Kidney (tissue), 14 donors: ENCODE results near the gene FMO5. TPM values are rescaled to one million over a fixed set of nuclear protein-coding genes. Genes with fewer than 3 reads are reported as not detected.
"Not testable (repeated sequence)": the region's sequence is repeated elsewhere in the genome, so short reads cannot be mapped to it uniquely, and the experiment has no call there.

Source experiments
- DNase-seq, 5 donors: peaks; one replicate each; pipeline ENCODE4 v3.0.0-alpha.2; 2013 to 2020
- FAIRE-seq: peaks from 2 replicates; lab custom pipeline; 2012; peaks lifted over from hg19 to GRCh38; lab: Jason Lieb, UNC
- H3K27ac ChIP-seq, 2 donors: one replicate each; pipeline ENCODE4 v1.7.0; 2013; ENCODE audit warnings: low read depth in 2 of 2, low read length in 2 of 2, inconsistent platforms in 1 of 2
- H3K27me3 ChIP-seq: one replicate; pipeline ENCODE4 v1.7.1; 2013; ENCODE audit warnings: low read length, inconsistent platforms; ENCODE audit not compliant: control insufficient read depth, insufficient read depth
- H3K36me3 ChIP-seq, 3 donors: one replicate each; pipeline versions ENCODE4 v1.7.0 to v1.7.1; 2013; ENCODE audit warnings: low read length in 3 of 3, control low read depth in 1 of 3, inconsistent platforms in 1 of 3; ENCODE audit not compliant: insufficient read depth in 3 of 3, control insufficient read depth in 2 of 3
- H3K4me1 ChIP-seq, 3 donors: one replicate each; pipeline versions ENCODE4 v1.7.0 to v1.7.1; 2013; ENCODE audit warnings: low read length in 3 of 3, inconsistent platforms in 1 of 3, low read depth in 1 of 3; ENCODE audit not compliant: control insufficient read depth in 2 of 3, insufficient read depth in 2 of 3
- H3K4me3 ChIP-seq, 3 donors: one replicate each; pipeline versions ENCODE4 v1.7.0 to v1.8.1; 2013; ENCODE audit warnings: low read length in 3 of 3, control low read depth in 1 of 3, inconsistent platforms in 1 of 3
- H3K9ac ChIP-seq, 3 donors: one replicate each; pipeline versions ENCODE4 v1.7.0 to v1.7.1; 2013; ENCODE audit warnings: low read length in 3 of 3, control low read depth in 1 of 3, inconsistent platforms in 1 of 3
- H3K9me3 ChIP-seq, 3 donors: one replicate each; pipeline versions ENCODE4 v1.7.0 to v1.7.1; 2013; ENCODE audit warnings: low read length in 3 of 3, control low read depth in 1 of 3, inconsistent platforms in 1 of 3; ENCODE audit not compliant: control insufficient read depth in 2 of 3, insufficient read depth in 1 of 3
- CTCF ChIP-seq: IDR thresholded peaks from 3 replicates; pipeline ENCODE4 v1.5.1; 2012; ENCODE audit warnings: mild to moderate bottlenecking, moderate library complexity, borderline replicate concordance; ENCODE audit not compliant: insufficient read depth; ENCODE audit errors: extremely low read depth
- intact Hi-C: fragments of 100-400 bp; cut with DNase I; formaldehyde crosslinking; loops from one replicate; pipeline ENCODE4 v1.11.1; 2022
- polyA plus RNA-seq: library from polyadenylated mRNA; stranded (reverse); fragments of 350-450 nt; fragmentation: Illumina TruSeq; extraction: RNeasy Lipid Tissue Mini Kit (QIAGEN cat#74804); gene quantifications from one replicate; pipeline ENCODE4 v1.2.3, GENCODE V29; 2014; ENCODE audit warnings: low read depth, low replicate concordance; ENCODE audit not compliant: insufficient read depth
- total RNA-seq: library from RNA; stranded (reverse); fragmentation: NEBNext Ultra II Directional; extraction: Animal tissue kit (Norgen Biotek cat#: 25700); gene quantifications from one replicate; pipeline ENCODE4 v1.2.1, GENCODE V29; 2021
- donor health status: control.
- donor health status: control.
- donor health status: control.
- donor health status: control.
- donor health status: control.
- donor health status: DM: yes; HTN: yes; CAD: no.
- donor health status: Normal renal cell carcinoma (clear cell type).

The FMO5 gene
- total and polyA plus RNA-seq, 2 donors from 2014 or later, result 9.5 to 12.3 TPM

- H3K4me3 ChIP-seq, result no peak overlapping the region
- intact Hi-C loops, result no loop called here
- FAIRE-seq (no peak), DNase-seq (no peak)
- no peak overlapping the region for H3K27ac ChIP-seq
- no peaks in the 10 kb centered on the region for H3K9me3 ChIP-seq
- TF ChIP-seq CTCF, result no peak
- H3K27me3 ChIP-seq, result no peaks in the 10 kb centered on the region
- H3K4me1 ChIP-seq, result no peaks in the 10 kb centered on the region
- no peak overlapping the region for H3K9ac ChIP-seq
- no peaks in the 10 kb centered on the region for H3K36me3 ChIP-seq
These were observed 21.1 kb downstream of the FMO5 start for GRCh38 chr1:147204080-147204479.

- H3K9me3 ChIP-seq, result no peaks in the 10 kb centered on the region
- intact Hi-C loops, result no loop called here
- H3K27ac ChIP-seq, result no peak overlapping the region
- FAIRE-seq, result no peak
- H3K27me3 ChIP-seq, result no peaks in the 10 kb centered on the region
- TF ChIP-seq CTCF, result no peak
- DNase-seq, result no peak
- H3K36me3 ChIP-seq, result no peaks in the 10 kb centered on the region
- H3K4me1 ChIP-seq, result no peaks in the 10 kb centered on the region
- H3K9ac ChIP-seq, result no peak overlapping the region
- H3K4me3 ChIP-seq, result no peak overlapping the region
These were observed 22.6 kb downstream of the FMO5 start for GRCh38 chr1:147202576-147202975.

GRCh38 chr1:147201786-147202185 is 23.4 kb downstream of the FMO5 start:
- Histone ChIP-seq H3K4me1 (no peaks in the 10 kb centered on the region), H3K9ac (no peak overlapping the region), H3K4me3 (no peak overlapping the region), H3K27me3 (no peaks in the 10 kb centered on the region), H3K27ac (no peak overlapping the region), H3K9me3 (no peaks in the 10 kb centered on the region), H3K36me3 (no peaks in the 10 kb centered on the region)
- intact Hi-C loops, result no loop called here
- TF ChIP-seq CTCF, result no peak
- FAIRE-seq (no peak), DNase-seq (no peak)

GRCh38 chr1:147201276-147201675 is 23.9 kb downstream of the FMO5 start:
- FAIRE-seq (no peak), DNase-seq (no peak)
- no peaks in the 10 kb centered on the region for H3K9me3 ChIP-seq
- intact Hi-C loops, result no loop called here
- no peaks in the 10 kb centered on the region for H3K27me3 ChIP-seq
- H3K4me3 ChIP-seq, result no peak overlapping the region
- no peaks in the 10 kb centered on the region for H3K4me1 ChIP-seq
- no peak overlapping the region for H3K9ac ChIP-seq
- no peaks in the 10 kb centered on the region for H3K36me3 ChIP-seq
- no peak for TF ChIP-seq CTCF
- no peak overlapping the region for H3K27ac ChIP-seq

- H3K4me3 ChIP-seq, H3K27me3 ChIP-seq, H3K36me3 ChIP-seq, DNase-seq, intact Hi-C loops, H3K9me3 ChIP-seq, H3K9ac ChIP-seq, H3K4me1 ChIP-seq, FAIRE-seq, H3K27ac ChIP-seq: not testable (repeated sequence)
These were observed 27.8 kb downstream of the FMO5 start for GRCh38 chr1:147197324-147197723.
